Ovary (tissue), 3 donors: Measurements from ENCODE around the gene FOXD4L3.
"Not testable (repeated sequence)": the region's sequence is repeated elsewhere in the genome, so short reads cannot be mapped to it uniquely, and the experiment has no call there.

ENCODE experiments used
- CTCF ChIP-seq, 3 donors: fragments of 450-650 bp in 2 of 3; fragments of 200-600 bp in 1 of 3; IDR thresholded peaks; one replicate each; pipeline versions ENCODE4 v1.5.1 to v1.8.0; 2016 to 2022; ENCODE audit warnings: antibody characterized with exemption in 3 of 3, mild to moderate bottlenecking in 1 of 3
- POLR2A ChIP-seq: fragments of 450-650 bp; IDR thresholded peaks from one replicate; pipeline ENCODE4 v1.6.1; 2017; ENCODE audit warnings: antibody characterized with exemption, mild to moderate bottlenecking, moderate library complexity
- donor health status: DM: no; HTN: no; CAD: no.

GRCh38 chr9:68343242-68343641 lies 40.6 kb downstream of the FOXD4L3 start:
- not testable (repeated sequence) for TF ChIP-seq POLR2A; CTCF (IDR thresholded peaks at IDR 0.05)
